ENCODE measurements around the gene BBOX1. TPM values are rescaled to one million over a fixed set of nuclear protein-coding genes. Genes with fewer than 3 reads are reported as not detected.

Gene BBOX1
- polyA plus RNA-seq, 1 donor from 2014 or later: not detected

GRCh38 chr11:27111896-27112295 is 71.3 kb downstream of the BBOX1 start:
- Histone ChIP-seq H3K27ac (ENCODE audit: low read length) (no peak overlapping the region), H3K36me3 (ENCODE audit: insufficient read depth, low read length) (no peaks in the 10 kb centered on the region), H3K9me3 (ENCODE audit: low read length) (no peaks in the 10 kb centered on the region), H3K27me3 (ENCODE audit: insufficient read depth, low read depth, low read length) (no peaks in the 10 kb centered on the region), H3K9ac (ENCODE audit: low read length) (no peak overlapping the region), H4K20me1 (ENCODE audit: insufficient read depth) (no peaks in the 10 kb centered on the region), H3K79me2 (replicated peaks; ENCODE audit: insufficient read depth, low read length) (no peaks in the 10 kb centered on the region), H3K9me2 (ENCODE audit: insufficient read depth, low read length) (no peaks in the 10 kb centered on the region), H3K4me2 (ENCODE audit: low read length) (no peak overlapping the region), H3K4me3 (ENCODE audit: low read length) (no peak overlapping the region), H2AFZ (ENCODE audit: low read depth, low read length) (no peak overlapping the region), H3F3A (ENCODE audit: insufficient read depth, low read length, poor library complexity, severe bottlenecking) (no peaks in the 10 kb centered on the region)
- no peak for TF ChIP-seq CTCF (IDR thresholded peaks at IDR 0.05; ENCODE audit: poor library complexity, severe bottlenecking)
- no peak for TF ChIP-seq MXI1 (conservative IDR thresholded peaks at IDR 0.05; ENCODE audit: poor library complexity, severe bottlenecking)
- TF ChIP-seq RAD21 (conservative IDR thresholded peaks at IDR 0.05): no peak
- no peak for TF ChIP-seq EP300 (conservative IDR thresholded peaks at IDR 0.05; ENCODE audit: poor library complexity, severe bottlenecking)
- TF ChIP-seq TAF1 (IDR thresholded peaks at IDR 0.05; ENCODE audit: low read depth): no peak
- TF ChIP-seq SMC3 (conservative IDR thresholded peaks at IDR 0.05; ENCODE audit: poor library complexity): no peak
- TF ChIP-seq EZH2 (IDR thresholded peaks at IDR 0.05; ENCODE audit: borderline replicate concordance, insufficient read depth, low read length, poor library complexity, severe bottlenecking): no peak
- TF ChIP-seq, protein P1, sequence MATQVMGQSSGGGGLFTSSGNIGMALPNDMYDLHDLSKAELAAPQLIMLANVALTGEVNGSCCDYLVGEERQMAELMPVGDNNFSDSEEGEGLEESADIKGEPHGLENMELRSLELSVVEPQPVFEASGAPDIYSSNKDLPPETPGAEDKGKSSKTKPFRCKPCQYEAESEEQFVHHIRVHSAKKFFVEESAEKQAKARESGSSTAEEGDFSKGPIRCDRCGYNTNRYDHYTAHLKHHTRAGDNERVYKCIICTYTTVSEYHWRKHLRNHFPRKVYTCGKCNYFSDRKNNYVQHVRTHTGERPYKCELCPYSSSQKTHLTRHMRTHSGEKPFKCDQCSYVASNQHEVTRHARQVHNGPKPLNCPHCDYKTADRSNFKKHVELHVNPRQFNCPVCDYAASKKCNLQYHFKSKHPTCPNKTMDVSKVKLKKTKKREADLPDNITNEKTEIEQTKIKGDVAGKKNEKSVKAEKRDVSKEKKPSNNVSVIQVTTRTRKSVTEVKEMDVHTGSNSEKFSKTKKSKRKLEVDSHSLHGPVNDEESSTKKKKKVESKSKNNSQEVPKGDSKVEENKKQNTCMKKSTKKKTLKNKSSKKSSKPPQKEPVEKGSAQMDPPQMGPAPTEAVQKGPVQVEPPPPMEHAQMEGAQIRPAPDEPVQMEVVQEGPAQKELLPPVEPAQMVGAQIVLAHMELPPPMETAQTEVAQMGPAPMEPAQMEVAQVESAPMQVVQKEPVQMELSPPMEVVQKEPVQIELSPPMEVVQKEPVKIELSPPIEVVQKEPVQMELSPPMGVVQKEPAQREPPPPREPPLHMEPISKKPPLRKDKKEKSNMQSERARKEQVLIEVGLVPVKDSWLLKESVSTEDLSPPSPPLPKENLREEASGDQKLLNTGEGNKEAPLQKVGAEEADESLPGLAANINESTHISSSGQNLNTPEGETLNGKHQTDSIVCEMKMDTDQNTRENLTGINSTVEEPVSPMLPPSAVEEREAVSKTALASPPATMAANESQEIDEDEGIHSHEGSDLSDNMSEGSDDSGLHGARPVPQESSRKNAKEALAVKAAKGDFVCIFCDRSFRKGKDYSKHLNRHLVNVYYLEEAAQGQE (IDR thresholded peaks at IDR 0.05; ENCODE audit: borderline replicate concordance): no peak
- TF ChIP-seq POLR2AphosphoS5 (IDR thresholded peaks at IDR 0.05): no peak

- Histone ChIP-seq H3K4me3 (ENCODE audit: low read length) (no peak overlapping the region), H3K79me2 (replicated peaks; ENCODE audit: insufficient read depth, low read length) (no peaks in the 10 kb centered on the region), H3K9me3 (ENCODE audit: low read length) (no peaks in the 10 kb centered on the region), H4K20me1 (ENCODE audit: insufficient read depth) (no peaks in the 10 kb centered on the region), H3K27me3 (ENCODE audit: insufficient read depth, low read depth, low read length) (no peaks in the 10 kb centered on the region), H3K27ac (ENCODE audit: low read length) (no peak overlapping the region), H3K9ac (ENCODE audit: low read length) (no peak overlapping the region), H3F3A (ENCODE audit: insufficient read depth, low read length, poor library complexity, severe bottlenecking) (no peaks in the 10 kb centered on the region), H3K9me2 (ENCODE audit: insufficient read depth, low read length) (no peaks in the 10 kb centered on the region), H3K4me2 (ENCODE audit: low read length) (no peak overlapping the region), H2AFZ (ENCODE audit: low read depth, low read length) (no peak overlapping the region), H3K36me3 (ENCODE audit: insufficient read depth, low read length) (no peaks in the 10 kb centered on the region)
- TF ChIP-seq SMC3 (conservative IDR thresholded peaks at IDR 0.05; ENCODE audit: poor library complexity) (no peak), EZH2 (IDR thresholded peaks at IDR 0.05; ENCODE audit: borderline replicate concordance, insufficient read depth, low read length, poor library complexity, severe bottlenecking) (no peak), RAD21 (conservative IDR thresholded peaks at IDR 0.05) (no peak), TAF1 (IDR thresholded peaks at IDR 0.05; ENCODE audit: low read depth) (no peak), EP300 (conservative IDR thresholded peaks at IDR 0.05; ENCODE audit: poor library complexity, severe bottlenecking) (no peak), CTCF (IDR thresholded peaks at IDR 0.05; ENCODE audit: poor library complexity, severe bottlenecking) (no peak), MXI1 (conservative IDR thresholded peaks at IDR 0.05; ENCODE audit: poor library complexity, severe bottlenecking) (no peak), POLR2AphosphoS5 (IDR thresholded peaks at IDR 0.05) (no peak)
- TF ChIP-seq, protein P1 (IDR thresholded peaks at IDR 0.05; ENCODE audit: borderline replicate concordance): no peak
Observed at GRCh38 chr11:27112946-27113345, 72.3 kb downstream of the BBOX1 start.

Measured in neural cell (in vitro differentiated cells).